ENCODE measurements around the gene RAPGEF1.

DNA sequence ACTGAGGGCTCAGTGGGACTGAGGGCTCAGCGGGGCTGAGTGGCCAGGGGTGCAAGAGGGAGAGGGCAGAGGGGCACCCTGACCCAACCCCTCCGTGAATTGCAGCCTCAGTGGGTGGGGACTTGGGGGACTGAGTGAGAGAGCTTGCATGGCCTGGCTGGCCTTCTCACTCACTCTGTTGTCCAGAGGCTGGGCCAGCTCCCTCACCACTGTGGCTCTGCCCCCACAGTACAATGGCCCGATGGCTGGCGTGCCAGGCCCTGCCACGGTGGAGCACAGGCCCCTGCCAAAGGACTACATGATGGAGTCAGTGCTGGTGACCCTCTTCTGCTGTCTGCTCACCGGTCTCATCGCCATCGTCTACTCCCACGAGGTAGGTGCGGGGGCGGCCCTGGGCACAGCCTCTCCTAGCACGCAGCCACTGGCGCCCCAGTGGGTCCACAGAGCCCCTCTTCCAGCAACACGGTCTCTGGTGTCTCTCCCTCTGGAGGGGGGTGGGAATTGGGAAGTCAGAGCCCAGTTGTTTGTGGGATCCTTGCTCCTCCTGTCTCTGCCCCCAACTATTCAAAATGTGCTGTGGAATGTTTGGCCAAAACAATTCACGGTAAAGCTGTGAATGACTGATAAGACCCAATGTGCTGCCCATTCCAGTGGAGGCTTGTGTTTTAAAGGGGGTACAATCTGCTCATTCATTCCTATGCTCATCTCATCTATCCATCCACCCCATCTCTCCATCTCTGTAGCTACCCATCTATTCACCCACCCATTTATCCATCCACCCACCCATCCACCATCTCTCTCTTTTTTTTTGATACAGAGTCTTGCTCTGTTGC, 183.8 kb downstream of the RAPGEF1 start:
- TF ChIP-seq, protein P1, sequence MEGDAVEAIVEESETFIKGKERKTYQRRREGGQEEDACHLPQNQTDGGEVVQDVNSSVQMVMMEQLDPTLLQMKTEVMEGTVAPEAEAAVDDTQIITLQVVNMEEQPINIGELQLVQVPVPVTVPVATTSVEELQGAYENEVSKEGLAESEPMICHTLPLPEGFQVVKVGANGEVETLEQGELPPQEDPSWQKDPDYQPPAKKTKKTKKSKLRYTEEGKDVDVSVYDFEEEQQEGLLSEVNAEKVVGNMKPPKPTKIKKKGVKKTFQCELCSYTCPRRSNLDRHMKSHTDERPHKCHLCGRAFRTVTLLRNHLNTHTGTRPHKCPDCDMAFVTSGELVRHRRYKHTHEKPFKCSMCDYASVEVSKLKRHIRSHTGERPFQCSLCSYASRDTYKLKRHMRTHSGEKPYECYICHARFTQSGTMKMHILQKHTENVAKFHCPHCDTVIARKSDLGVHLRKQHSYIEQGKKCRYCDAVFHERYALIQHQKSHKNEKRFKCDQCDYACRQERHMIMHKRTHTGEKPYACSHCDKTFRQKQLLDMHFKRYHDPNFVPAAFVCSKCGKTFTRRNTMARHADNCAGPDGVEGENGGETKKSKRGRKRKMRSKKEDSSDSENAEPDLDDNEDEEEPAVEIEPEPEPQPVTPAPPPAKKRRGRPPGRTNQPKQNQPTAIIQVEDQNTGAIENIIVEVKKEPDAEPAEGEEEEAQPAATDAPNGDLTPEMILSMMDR (IDR thresholded peaks at IDR 0.05; ENCODE audit: low read depth, low read length): no peak
- TF ChIP-seq, protein P2, sequence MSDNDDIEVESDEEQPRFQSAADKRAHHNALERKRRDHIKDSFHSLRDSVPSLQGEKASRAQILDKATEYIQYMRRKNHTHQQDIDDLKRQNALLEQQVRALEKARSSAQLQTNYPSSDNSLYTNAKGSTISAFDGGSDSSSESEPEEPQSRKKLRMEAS (IDR thresholded peaks at IDR 0.05; ENCODE audit: low read depth, low read length): no peak
